Renal cortex interstitium (tissue), 11 donors: ENCODE measurements around the gene ERC1. TPM values are rescaled to one million over a fixed set of nuclear protein-coding genes. Genes with fewer than 3 reads are reported as not detected.

Experiments used
- DNase-seq, 11 donors: peaks; one replicate each; pipeline ENCODE4 v3.0.0-alpha.2; 2013; ENCODE audit warnings: low read depth in 9 of 11, low spot score in 4 of 11; ENCODE audit errors: extremely low read depth in 1 of 11
- polyA plus RNA-seq, 3 donors: library from polyadenylated mRNA; unstranded; fragments of 120-200 nt; gene quantifications; one replicate each; pipeline ENCODE4 v1.2.1, GENCODE V29; 2013; ENCODE audit not compliant: insufficient read length in 3 of 3

The ERC1 gene
- polyA plus RNA-seq, 3 donors, result 36.8 to 40.4 (median 38.3) TPM

DNA sequence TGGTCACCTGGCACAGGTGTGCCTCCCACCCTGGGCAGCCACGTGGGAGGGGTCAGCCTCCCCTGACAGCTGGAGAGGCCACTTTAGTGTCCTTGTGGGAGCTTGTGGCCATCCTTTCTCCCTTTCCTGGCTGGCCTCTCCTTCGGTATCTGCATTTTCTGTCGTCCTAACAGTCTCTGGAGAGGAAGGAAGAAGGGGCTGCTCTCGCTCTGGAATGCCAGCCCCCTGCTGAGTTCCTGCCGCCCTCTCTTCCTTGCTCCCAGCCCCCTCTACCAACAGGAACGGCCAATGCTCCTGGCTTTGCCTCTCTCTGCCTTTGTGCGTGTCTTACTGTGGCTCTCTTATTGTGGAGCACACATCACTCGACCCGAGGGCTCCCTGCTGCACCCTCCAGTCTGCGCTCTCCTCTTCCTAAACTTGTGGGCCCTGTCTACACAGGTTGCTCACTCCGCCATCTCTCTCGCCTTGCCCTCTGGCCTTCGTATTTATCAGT is 532.6 kb downstream of the ERC1 start:
- no peak for DNase-seq

DNA sequence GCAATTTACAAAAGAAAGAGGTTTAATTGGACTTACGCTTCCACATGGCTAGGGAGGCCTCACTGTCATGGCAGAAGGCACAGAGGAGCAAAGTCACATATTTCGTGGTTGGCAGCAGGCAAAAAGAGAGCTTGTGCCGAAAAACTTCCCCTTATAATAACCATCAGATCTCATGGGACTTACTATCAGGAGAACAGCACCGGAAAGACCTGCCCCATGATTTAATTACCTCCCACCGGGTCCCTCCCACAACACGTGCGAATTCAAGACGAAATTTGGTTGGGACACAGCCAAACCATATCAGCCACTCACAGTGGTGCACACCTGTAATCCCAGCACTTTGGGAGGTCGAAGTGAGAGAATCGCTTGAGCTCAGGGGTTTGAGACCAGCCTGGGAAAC is 534.8 kb downstream of the ERC1 start:
- no peak for DNase-seq

- no peak for DNase-seq
These were observed 536.8 kb downstream of the ERC1 start for GRCh38 chr12:1527789-1528188.

- DNase-seq, result no peak
These were observed 537.8 kb downstream of the ERC1 start for GRCh38 chr12:1528791-1529190.

DNA sequence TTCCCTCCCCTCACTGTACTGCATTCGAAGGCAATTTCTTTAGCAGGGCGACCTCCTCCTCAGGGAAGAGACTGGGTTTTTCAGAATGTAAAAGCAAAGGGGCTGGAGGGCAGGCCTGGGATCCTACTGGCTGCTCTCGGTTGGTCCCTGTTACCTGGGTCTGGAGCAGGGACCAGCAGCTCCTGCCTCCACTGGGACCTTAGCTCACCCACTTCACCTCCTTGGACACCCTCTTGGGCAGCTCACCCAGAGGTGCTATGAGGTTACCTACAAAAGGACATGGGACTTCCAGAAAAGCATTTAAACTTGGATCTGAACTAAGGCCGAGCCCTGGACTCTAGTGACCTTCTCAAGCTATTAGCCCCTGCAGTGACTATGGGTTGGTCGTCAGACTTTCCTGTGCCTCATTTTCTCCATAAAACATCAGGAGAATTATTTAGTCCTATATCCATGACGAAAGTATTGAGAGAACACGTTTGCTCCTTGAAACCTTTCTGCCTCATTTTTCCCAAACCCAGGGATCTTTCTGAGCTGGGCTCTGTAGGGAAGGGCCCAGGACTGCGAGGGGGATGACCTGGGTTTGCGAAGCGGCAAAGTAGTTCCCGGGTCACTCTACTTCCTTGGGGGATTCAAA is 538.3 kb downstream of the ERC1 start:
- no peak for DNase-seq

GRCh38 chr12:1529862-1530591 is 539.0 kb downstream of the ERC1 start:
- no peak for DNase-seq

GRCh38 chr12:1530592-1531152 is 539.6 kb downstream of the ERC1 start:
- no peak for DNase-seq

DNA sequence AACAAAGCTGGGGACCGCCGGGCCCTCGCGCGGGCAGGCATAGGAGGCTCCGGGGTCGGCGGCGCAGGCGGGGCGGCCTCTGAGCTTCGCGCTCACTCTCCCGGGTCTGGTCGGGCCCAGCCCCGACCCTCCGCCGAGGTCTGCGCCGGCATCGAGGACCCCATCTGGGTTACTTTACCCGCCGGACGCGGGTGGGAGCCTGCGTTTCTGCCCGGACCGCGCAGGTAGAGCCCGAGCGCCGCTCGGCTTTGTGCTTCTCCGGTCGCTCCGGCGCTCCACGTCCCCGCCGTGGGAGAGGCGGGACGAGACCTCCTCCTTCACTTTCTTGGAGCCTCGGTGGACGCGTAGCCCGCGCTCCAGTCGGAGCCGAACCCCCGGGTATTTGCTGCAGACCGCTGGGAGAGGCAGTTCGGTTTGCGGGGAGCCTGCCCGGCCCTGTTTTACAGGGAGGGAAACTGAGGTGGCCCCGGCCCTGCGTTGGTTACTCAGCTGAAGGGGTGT is 540.2 kb downstream of the ERC1 start:
- no peak for DNase-seq

GRCh38 chr12:1531654-1532374 is 540.8 kb downstream of the ERC1 start:
- no peak for DNase-seq

GRCh38 chr12:1532375-1533165 is 541.5 kb downstream of the ERC1 start:
- DNase-seq, result no peak

GRCh38 chr12:1533205-1533601 is 542.2 kb downstream of the ERC1 start:
- DNase-seq, result no peak

GRCh38 chr12:1533602-1534304 is 542.7 kb downstream of the ERC1 start:
- no peak for DNase-seq

GRCh38 chr12:1534748-1535147 is 543.7 kb downstream of the ERC1 start:
- DNase-seq, result no peak

DNA sequence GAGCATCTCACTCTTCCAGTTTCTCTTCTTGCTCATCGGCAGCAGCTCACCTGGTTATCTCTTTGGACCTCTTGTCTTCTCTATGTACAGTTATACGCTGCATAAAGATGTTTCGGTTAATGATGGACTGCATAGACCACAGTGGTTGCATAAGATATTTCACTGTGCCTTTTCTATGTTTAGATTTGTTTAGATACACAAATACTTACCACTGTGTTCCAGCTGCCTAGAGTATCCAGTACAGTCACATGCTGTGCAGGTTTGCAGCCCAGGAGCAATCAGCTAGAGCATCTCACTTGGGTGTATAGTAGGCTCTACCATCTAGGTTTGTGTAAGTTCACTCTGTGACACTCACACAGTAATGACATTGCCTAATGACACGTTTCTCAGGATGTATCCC is 545.8 kb downstream of the ERC1 start:
- DNase-seq, result no peak

- no peak for DNase-seq
These were observed 548.1 kb downstream of the ERC1 start for GRCh38 chr12:1539135-1539534.

DNA sequence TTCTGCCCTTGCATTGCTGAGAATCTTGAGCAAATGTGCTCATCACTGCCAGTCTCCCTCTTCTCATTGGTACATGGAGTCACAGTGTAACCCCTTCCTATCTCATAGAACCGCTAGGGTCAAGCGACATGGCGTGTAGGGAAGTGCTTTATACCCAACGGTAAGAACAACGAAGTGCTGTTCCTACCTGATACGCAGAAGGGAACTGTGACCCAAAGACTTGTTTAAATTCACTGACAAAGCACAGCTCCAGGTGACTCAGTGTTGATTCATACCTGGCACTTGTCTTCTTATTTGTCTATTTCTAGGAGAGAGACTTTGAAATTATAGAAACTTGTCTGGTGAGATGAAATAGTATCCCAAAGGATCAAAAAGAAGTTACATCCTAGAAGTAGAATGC is 549.7 kb downstream of the ERC1 start:
- DNase-seq, result no peak

DNA sequence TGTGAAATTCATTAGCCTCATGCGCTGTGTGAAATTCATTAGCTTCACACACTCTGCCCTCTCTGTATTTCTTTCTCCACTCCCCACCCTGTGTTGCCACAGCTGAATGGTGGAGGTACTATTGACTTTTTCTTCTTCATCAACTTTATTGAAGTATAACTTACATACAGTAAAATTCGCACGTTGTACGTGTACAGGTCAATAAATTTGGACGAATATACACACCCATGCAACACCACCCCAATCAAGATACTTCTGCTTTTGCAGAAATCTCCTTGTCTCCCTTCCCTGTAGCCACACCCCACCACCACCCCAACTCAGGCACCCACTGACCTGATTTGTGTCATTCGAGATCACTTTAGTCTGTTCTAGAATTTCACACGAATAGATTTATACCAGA is 551.6 kb downstream of the ERC1 start:
- no peak for DNase-seq

DNA sequence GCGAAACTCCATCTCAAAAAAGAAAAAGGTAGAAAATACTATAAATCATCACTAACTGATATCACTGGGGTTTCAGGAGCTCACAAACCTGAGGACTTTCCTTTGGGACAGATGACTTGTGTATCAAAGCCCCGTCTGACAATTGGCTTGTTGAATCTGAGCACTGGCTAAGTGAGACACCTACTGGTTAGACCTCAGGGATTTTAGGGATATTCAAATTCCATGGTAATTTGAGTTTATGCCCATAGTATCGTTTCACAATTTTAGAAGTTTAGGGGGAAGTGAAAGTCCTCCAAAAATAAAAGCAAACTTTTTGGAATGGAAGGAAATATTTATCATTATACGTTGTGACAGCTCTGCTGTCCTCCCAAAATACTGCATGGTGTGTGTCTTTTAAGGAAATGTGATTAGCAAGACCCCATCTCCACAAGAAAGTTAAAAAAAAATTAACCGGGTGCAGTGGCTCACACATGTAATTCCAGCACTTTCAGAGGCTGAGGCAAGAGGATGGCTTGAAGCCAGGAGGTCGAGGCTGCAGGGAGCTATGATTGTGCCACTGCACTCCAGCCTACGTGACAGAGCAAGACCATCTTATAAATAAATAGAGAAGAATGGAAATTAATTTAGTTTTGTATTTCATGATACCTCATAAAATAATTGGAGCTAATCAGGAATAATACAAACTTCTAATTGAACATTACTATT is 554.1 kb downstream of the ERC1 start:
- no peak for DNase-seq
